B cell (primary cell): ENCODE data around the gene NAT8.
"Not testable (repeated sequence)": the region's sequence is repeated elsewhere in the genome, so short reads cannot be mapped to it uniquely, and the experiment has no call there.

ENCODE experiments used
- EZH2 ChIP-seq: IDR thresholded peaks from 2 replicates; pipeline ENCODE4 v1.6.1; 2012; ENCODE audit warnings: borderline replicate concordance, low read depth, mild to moderate bottlenecking, moderate library complexity, low read length; ENCODE audit not compliant: insufficient read depth, poor library complexity, severe bottlenecking
- TF ChIP-seq, protein P1 (sequence below): fragments of 200-600 bp; IDR thresholded peaks from one replicate; pipeline ENCODE4 v1.8.0; 2022; ENCODE audit warnings: antibody characterized with exemption, mild to moderate bottlenecking

- TF ChIP-seq EZH2, result not testable (repeated sequence)
- TF ChIP-seq, protein P1, sequence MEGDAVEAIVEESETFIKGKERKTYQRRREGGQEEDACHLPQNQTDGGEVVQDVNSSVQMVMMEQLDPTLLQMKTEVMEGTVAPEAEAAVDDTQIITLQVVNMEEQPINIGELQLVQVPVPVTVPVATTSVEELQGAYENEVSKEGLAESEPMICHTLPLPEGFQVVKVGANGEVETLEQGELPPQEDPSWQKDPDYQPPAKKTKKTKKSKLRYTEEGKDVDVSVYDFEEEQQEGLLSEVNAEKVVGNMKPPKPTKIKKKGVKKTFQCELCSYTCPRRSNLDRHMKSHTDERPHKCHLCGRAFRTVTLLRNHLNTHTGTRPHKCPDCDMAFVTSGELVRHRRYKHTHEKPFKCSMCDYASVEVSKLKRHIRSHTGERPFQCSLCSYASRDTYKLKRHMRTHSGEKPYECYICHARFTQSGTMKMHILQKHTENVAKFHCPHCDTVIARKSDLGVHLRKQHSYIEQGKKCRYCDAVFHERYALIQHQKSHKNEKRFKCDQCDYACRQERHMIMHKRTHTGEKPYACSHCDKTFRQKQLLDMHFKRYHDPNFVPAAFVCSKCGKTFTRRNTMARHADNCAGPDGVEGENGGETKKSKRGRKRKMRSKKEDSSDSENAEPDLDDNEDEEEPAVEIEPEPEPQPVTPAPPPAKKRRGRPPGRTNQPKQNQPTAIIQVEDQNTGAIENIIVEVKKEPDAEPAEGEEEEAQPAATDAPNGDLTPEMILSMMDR, result not testable (repeated sequence)
These were observed 39.1 kb downstream of the NAT8 start for GRCh38 chr2:73603099-73603588.
